Lower leg skin (tissue), 4 donors: Measurements from ENCODE around the gene HMX2. TPM values are rescaled to one million over a fixed set of nuclear protein-coding genes. Genes with fewer than 3 reads are reported as not detected.

Source experiments
- DNase-seq, 2 donors: peaks; one replicate each; pipeline ENCODE4 v3.0.0-alpha.2; 2019; ENCODE audit warnings: low spot score in 2 of 2
- H3K4me3 ChIP-seq: fragments of 200-600 bp; sonication (generic); 2 replicates; pipeline ENCODE4 v1.5.1; 2017; ENCODE audit warnings: mild to moderate bottlenecking, low read depth; ENCODE audit not compliant: poor library complexity, severe bottlenecking
- POLR2A ChIP-seq, 2 donors: fragments of 450-650 bp; IDR thresholded peaks; one replicate each; pipeline ENCODE4 v1.6.1; 2016 to 2017; ENCODE audit warnings: antibody characterized with exemption in 2 of 2, mild to moderate bottlenecking in 1 of 2, moderate library complexity in 1 of 2
- WGBS, 2 donors: methylation state at CpG; one replicate each; pipeline ENCODE4 v1.1.5; 2018; 5-methylcytosine and 5-hydroxymethylcytosine counted together
- intact Hi-C: fragments of 100-400 bp; cut with DNase I; formaldehyde crosslinking; loops from one replicate; pipeline ENCODE4 v1.15.0; 2023; ENCODE audit warnings: low total_unique reads
- total RNA-seq, 4 donors: library from RNA; depleted of rRNA; stranded (reverse); fragments of >200 nt; gene quantifications; one replicate each; pipeline ENCODE4 v1.1.0, GENCODE V29; 2016
- TF ChIP-seq, protein P1 (sequence below), 3 donors: fragments of 450-650 bp; IDR thresholded peaks; one replicate each; pipeline ENCODE4 v1.5.1; 2016; ENCODE audit warnings: antibody characterized with exemption in 3 of 3, mild to moderate bottlenecking in 3 of 3, moderate library complexity in 2 of 3

HMX2 gene
- total RNA-seq, 4 donors from 2014 or later: not detected

- H3K4me3 ChIP-seq: no peak overlapping the region
- no peak for DNase-seq
- WGBS, 2 donors: 2 to 4% methylated on average over 20 to 29 of the region's 29 CpGs
- TF ChIP-seq POLR2A (IDR thresholded peaks at IDR 0.05): no peak
- TF ChIP-seq, protein P1, sequence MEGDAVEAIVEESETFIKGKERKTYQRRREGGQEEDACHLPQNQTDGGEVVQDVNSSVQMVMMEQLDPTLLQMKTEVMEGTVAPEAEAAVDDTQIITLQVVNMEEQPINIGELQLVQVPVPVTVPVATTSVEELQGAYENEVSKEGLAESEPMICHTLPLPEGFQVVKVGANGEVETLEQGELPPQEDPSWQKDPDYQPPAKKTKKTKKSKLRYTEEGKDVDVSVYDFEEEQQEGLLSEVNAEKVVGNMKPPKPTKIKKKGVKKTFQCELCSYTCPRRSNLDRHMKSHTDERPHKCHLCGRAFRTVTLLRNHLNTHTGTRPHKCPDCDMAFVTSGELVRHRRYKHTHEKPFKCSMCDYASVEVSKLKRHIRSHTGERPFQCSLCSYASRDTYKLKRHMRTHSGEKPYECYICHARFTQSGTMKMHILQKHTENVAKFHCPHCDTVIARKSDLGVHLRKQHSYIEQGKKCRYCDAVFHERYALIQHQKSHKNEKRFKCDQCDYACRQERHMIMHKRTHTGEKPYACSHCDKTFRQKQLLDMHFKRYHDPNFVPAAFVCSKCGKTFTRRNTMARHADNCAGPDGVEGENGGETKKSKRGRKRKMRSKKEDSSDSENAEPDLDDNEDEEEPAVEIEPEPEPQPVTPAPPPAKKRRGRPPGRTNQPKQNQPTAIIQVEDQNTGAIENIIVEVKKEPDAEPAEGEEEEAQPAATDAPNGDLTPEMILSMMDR (IDR thresholded peaks at IDR 0.05): no peak
- intact Hi-C loops: no loop called here
These were observed 3.0 kb upstream of the HMX2 start for GRCh38 chr10:123144697-123145541.

DNA sequence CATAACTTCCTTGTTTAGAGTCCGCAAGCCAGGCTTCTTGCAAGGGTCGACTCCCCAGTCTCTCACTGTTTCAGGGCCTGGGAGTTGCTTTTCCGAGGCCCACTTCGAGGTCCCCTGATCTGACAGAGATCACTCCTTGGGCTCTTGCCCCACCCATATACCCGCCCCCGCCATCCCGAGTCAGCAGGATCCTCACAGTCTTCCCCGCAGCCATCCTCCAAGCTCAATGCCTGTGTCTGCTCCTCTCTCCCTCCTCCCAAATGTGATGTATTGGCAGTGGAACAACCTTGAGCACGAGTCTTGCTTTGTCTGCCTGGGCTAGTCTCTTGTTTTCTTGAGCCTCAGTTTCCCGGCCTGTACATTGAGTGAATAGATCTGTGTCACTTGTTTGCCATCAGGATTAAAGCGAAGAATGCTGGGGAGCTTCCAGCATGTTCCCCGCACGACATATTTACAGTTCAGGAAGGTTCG lies 2.4 kb upstream of the HMX2 start:
- WGBS, 2 donors: 6% methylated on average over 14 of the region's 14 CpGs
- TF ChIP-seq, protein P1 (IDR thresholded peaks at IDR 0.05): no peak
- TF ChIP-seq POLR2A (IDR thresholded peaks at IDR 0.05): no peak
- no peak for DNase-seq
- H3K4me3 ChIP-seq: no peak overlapping the region
- intact Hi-C loops: no loop called here

DNA sequence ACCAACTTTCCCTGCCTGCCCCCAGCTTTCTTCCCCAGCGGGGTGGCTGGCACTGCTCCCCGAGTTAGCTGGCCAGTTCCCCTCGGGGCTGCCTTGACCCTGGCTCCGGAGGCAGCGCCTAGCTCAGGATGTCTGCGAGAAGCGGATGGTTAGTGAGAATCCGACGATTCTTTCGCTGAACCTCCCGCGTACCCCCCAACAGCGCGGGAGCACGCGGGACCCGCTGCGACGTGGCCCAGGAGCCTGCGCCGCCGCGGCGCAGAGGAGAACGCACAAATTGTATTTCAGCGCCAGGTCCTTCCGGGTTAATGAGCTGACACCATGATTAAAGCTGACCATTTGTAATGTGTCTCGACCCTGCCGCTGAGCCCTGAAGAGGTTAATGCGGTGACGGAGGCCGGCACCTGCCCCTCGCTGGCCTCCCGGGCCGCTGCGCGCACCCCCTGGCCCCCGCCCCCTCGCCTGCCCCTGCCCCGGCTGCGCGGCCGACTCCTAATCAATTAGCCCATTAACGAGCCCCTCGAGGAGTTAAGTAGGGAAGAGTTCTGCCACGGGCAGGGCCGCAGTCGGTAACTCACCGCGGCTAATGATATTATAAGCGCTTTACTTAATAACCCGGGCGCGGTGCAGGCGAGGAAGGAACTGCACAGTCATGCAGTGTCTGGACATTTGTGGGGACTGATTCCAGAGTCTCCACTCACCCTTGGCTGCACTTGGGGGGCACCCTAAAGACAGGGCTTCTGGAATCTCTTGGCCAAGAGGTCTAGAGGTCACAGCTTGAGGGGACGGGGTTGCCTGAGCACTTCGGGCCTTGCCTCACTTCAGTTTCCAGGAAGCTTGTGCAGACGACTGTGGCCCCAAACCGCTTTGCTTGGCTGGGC lies 1.7 kb upstream of the HMX2 start:
- no peak for DNase-seq

GRCh38 chr10:123146894-123147634 lies 872 bp upstream of the HMX2 start:
- intact Hi-C loops: no loop called here
- no peak for DNase-seq
- WGBS, 2 donors: 24% methylated on average over 24 of the region's 24 CpGs
- TF ChIP-seq, protein P1 (IDR thresholded peaks at IDR 0.05): no peak
- no peak for TF ChIP-seq POLR2A (IDR thresholded peaks at IDR 0.05)
- H3K4me3 ChIP-seq: no peak overlapping the region

More for the DNA sequence above, 1.7 kb upstream of the HMX2 start:
- intact Hi-C loops: no loop called here
- H3K4me3 ChIP-seq: no peak overlapping the region
- no peak for TF ChIP-seq POLR2A (IDR thresholded peaks at IDR 0.05)
- TF ChIP-seq, protein P1 (IDR thresholded peaks at IDR 0.05): no peak
- WGBS, 2 donors: 3 to 16% methylated on average over 19 to 47 of the region's 59 CpGs

DNA sequence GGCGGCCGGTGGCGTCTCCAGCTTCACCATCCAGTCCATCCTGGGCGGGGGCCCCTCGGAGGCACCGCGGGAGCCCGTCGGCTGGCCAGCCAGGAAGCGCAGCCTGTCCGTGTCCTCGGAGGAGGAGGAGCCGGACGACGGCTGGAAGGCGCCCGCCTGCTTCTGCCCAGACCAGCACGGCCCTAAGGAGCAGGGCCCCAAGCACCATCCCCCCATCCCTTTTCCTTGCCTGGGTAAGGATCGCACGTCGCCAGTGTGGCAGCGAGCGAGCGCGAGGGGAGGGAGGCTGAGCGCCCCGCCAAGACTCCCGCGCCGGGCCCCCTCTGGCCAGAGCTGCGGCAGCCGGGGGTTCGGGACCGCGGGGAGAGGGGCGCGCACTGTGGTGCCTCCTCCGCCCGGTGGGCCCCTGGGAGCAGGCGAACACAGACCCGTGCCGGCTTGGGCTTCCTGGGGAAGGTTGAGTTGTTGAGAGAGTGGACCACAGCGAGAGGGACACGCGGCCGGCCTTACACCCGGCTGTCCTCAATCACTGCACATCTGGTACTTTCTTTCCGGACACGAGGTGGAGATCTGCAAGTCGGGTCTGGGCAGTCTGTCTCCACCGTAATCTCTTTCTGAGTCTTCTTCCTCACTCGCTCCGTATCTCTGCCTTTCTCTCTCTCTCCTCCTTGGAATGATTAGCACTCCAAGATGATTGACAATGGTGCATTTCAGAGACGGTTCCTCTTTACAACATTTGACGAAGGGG lies 652 bp downstream of the HMX2 start:
- intact Hi-C loops: no loop called here
- DNase-seq: no peak
- TF ChIP-seq, protein P1 (IDR thresholded peaks at IDR 0.05): no peak
- no peak for TF ChIP-seq POLR2A (IDR thresholded peaks at IDR 0.05)
- no peak overlapping the region for H3K4me3 ChIP-seq
- 1 to 5% methylated on average over 29 to 33 of the region's 55 CpGs for WGBS, 2 donors
